GM12875 (cell line): ENCODE measurements around the gene LGALS9.

Source experiments
- H3K4me3 ChIP-seq: one replicate; pipeline ENCODE4 v1.5.1; 2011; ENCODE audit warnings: low read depth, low read length, control low read depth
- CTCF ChIP-seq: IDR thresholded peaks from 2 replicates; pipeline ENCODE4 v1.5.1; 2011; ENCODE audit warnings: low read depth, mild to moderate bottlenecking, control low read depth, inconsistent platforms, low read length, moderate library complexity, borderline replicate concordance; ENCODE audit not compliant: insufficient read depth

LGALS9 gene

GRCh38 chr17:27610304-27610677 is 20.7 kb upstream of the LGALS9 start:
- no peak overlapping the region for H3K4me3 ChIP-seq
- TF ChIP-seq CTCF: no peak

GRCh38 chr17:27612160-27612770 is 18.7 kb upstream of the LGALS9 start:
- H3K4me3 ChIP-seq: no peak overlapping the region
- TF ChIP-seq CTCF: no peak

- TF ChIP-seq CTCF: no peak
- no peak overlapping the region for H3K4me3 ChIP-seq
Observed at GRCh38 chr17:27613433-27613832, 17.6 kb upstream of the LGALS9 start.

- no peak overlapping the region for H3K4me3 ChIP-seq
- no peak for TF ChIP-seq CTCF
Observed at GRCh38 chr17:27615121-27615520, 15.9 kb upstream of the LGALS9 start.

- no peak overlapping the region for H3K4me3 ChIP-seq
- no peak for TF ChIP-seq CTCF
Observed at GRCh38 chr17:27616414-27616813, 14.6 kb upstream of the LGALS9 start.

- TF ChIP-seq CTCF: no peak
Observed at GRCh38 chr17:27618417-27618816, 12.6 kb upstream of the LGALS9 start.

GRCh38 chr17:27620721-27621120 is 10.3 kb upstream of the LGALS9 start:
- no peak for TF ChIP-seq CTCF
- no peak overlapping the region for H3K4me3 ChIP-seq

More at GRCh38 chr17:27618417-27618816, 12.6 kb upstream of the LGALS9 start:
- H3K4me3 ChIP-seq: no peak overlapping the region
